Measurements from ENCODE around the gene SCNN1G.

GRCh38 chr16:23160082-23160481 lies 22.5 kb upstream of the SCNN1G start:
- TF ChIP-seq CTCF (IDR thresholded peaks at IDR 0.05) (no peak), POLR2A (IDR thresholded peaks at IDR 0.05) (no peak), POLR2AphosphoS5 (IDR thresholded peaks at IDR 0.05) (no peak)
